Measurements from ENCODE around the gene PIK3R1. TPM values are rescaled to one million over a fixed set of nuclear protein-coding genes. Genes with fewer than 3 reads are reported as not detected.

The PIK3R1 gene
- total RNA-seq, 3 donors from 2014 or later, result 66.7 to 197 (median 74.9) TPM

DNA sequence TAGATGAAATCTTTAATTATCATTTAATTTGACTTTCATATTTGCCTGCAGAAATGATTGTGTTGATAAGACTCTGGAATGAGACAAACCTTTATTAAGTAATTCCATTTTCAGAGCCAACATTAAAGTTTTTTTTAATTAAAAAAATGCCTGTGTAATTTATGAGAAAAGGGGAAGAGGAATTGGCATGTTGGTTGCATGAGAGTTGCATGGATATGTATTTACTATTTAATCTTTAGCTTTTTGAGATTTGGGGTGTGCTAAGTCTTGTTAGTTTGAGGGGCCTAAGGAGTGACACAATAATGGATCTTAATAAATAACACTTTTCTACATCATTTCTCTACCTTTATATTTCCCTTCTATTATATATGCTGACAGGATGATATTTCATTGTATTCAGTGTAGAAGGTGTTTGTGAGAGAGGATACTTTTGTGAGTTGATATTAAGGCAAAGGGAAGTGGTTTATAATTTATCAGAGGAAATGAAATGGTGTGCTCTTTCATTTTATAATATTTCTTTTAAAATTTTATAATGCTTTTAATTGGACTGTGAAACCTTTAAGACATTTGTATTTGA is 54.9 kb downstream of the PIK3R1 start:
- no peak for DNase-seq
- H3K36me3 ChIP-seq (ENCODE audit: low read depth), result no peaks in the 10 kb centered on the region
- TF ChIP-seq, protein P1, sequence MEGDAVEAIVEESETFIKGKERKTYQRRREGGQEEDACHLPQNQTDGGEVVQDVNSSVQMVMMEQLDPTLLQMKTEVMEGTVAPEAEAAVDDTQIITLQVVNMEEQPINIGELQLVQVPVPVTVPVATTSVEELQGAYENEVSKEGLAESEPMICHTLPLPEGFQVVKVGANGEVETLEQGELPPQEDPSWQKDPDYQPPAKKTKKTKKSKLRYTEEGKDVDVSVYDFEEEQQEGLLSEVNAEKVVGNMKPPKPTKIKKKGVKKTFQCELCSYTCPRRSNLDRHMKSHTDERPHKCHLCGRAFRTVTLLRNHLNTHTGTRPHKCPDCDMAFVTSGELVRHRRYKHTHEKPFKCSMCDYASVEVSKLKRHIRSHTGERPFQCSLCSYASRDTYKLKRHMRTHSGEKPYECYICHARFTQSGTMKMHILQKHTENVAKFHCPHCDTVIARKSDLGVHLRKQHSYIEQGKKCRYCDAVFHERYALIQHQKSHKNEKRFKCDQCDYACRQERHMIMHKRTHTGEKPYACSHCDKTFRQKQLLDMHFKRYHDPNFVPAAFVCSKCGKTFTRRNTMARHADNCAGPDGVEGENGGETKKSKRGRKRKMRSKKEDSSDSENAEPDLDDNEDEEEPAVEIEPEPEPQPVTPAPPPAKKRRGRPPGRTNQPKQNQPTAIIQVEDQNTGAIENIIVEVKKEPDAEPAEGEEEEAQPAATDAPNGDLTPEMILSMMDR (IDR thresholded peaks at IDR 0.05), result no peak
- H3K4me3 ChIP-seq, result no peak overlapping the region
- intact Hi-C loops (cut with DNase I, micrococcal nuclease), result no loop called here
- no peaks in the 10 kb centered on the region for H3K9me3 ChIP-seq
- no peak for ATAC-seq
- peaks cover 34% of the 10 kb centered on the region for H3K4me1 ChIP-seq (ENCODE audit: low read depth)

DNA sequence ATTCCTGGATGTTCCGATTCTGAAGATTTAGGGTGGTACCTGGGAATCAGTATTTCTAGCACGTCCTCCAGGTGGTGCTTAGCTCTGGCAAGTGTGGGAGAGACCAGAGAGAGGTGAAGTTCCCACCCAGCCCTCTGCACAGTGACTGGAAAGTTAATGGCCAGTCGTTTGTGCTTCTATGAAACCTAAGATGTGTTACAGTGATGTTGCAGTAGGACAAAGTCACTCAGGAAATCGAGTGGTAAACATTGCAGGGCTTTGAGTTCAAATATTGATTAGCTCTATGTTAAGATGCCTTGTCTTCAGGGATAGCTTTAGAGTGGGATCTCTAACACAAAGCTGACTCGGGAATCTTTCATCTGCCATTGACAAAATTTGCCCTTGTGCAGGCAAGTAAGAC is 55.6 kb downstream of the PIK3R1 start:
- Histone ChIP-seq H3K36me3 (ENCODE audit: low read depth) (no peaks in the 10 kb centered on the region), H3K4me3 (no peak overlapping the region), H3K4me1 (ENCODE audit: low read depth) (peaks cover 28% of the 10 kb centered on the region), H3K9me3 (no peaks in the 10 kb centered on the region)
- ATAC-seq, result no peak
- intact Hi-C loops (cut with DNase I, micrococcal nuclease), result no loop called here
- TF ChIP-seq, protein P1 (IDR thresholded peaks at IDR 0.05), result no peak
- DNase-seq, result no peak

DNA sequence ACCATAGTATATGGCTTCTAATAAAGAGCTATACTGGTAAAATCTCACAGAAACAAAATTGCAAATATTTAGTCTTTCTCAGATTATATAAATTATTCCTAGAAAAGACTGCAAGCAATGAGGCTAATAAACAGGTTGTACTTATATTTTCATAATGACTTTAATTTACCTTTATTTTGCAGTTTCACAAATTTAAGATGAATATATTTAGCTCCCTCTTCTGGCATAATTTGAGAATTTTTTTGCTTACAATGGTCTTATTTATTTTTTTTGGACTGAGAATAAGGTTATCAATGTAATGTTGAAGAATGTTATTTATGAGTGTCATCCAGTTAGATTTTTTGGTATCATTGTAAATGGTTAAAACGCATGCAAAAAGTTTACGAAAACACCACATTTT is 56.7 kb downstream of the PIK3R1 start:
- H3K4me1 ChIP-seq (ENCODE audit: low read depth), result peaks cover 22% of the 10 kb centered on the region
- DNase-seq, result no peak
- intact Hi-C loops (cut with DNase I, micrococcal nuclease), result no loop called here
- no peaks in the 10 kb centered on the region for H3K9me3 ChIP-seq
- H3K36me3 ChIP-seq (ENCODE audit: low read depth), result no peaks in the 10 kb centered on the region
- ATAC-seq, result no peak
- TF ChIP-seq, protein P1 (IDR thresholded peaks at IDR 0.05), result no peak
- H3K4me3 ChIP-seq, result no peak overlapping the region

DNA sequence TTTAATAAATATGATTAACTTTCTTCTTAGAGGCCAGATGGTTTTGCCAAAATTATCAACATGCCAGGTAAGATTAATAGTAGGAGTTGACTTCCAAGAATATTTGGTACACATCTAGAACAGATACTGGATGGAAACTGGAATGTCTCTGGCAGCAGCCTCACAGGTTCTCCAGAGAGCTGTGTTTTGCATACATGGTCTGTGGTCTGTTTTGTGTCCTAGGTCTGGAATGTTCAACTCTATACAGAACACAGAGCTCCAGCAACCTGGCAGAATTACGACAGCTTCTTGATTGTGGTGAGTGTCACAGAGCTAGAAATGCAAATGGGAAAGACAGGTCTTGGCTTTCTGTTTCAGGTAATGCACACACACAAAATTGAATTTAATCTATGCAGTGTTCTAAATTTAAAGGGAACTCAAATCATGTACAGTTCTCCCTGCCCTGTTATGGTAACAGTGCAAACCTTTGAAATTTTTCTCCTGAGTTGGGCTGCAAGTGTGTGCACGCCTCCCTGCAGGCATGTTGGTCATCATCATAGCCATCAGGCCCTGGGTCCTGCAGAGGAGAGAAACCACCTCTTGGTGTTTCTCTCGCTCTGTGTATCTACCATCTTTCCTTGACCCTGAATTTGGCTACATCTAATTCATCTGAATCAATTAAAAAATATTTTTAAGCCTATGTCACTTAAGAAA is 58.3 kb downstream of the PIK3R1 start:
- DNase-seq (no peak), ATAC-seq (no peak)
- intact Hi-C loops (cut with DNase I, micrococcal nuclease), result no loop called here
- Histone ChIP-seq H3K4me1 (ENCODE audit: low read depth) (peaks cover 7% of the 10 kb centered on the region), H3K36me3 (ENCODE audit: low read depth) (no peaks in the 10 kb centered on the region), H3K9me3 (no peaks in the 10 kb centered on the region), H3K4me3 (no peak overlapping the region)
- TF ChIP-seq, protein P1 (IDR thresholded peaks at IDR 0.05), result no peak

DNA sequence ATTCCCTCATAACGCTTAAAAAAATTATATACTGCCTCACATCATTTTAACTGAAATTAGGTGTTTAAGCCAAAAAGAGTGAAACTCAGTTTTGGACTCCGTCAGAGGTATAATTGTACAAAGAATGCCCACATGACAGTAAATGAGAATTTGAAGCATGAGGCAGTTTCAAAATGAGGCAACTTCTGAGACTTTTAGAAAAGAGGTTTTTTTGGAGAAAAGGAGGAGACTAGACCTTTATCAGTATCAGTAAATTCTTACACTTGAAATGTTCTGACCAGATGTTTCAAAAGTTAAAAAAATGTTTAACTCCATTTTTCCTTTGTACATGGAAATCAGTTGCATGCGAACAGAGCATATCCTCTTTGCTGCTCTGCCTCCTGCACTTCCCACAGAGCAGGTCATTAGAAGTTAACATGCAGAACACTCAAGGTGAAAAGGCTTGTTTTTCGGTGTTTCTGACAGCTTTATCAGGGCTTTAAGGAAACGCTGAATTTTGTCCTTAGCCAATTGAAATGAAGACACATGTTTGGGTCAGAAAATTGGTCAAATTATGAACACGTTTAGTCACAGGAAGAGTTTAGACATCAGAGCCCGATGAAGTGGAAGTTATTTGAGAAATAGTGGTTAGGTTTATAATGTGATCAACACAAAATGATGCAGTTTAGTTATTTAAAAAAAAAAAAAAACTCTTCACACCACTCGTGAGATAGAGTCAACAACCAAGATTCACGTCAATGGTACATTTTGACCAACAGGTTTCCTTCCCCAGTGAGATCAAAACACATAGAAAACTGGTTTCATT is 59.5 kb downstream of the PIK3R1 start:
- Histone ChIP-seq H3K4me1 (ENCODE audit: low read depth) (peaks cover 5% of the 10 kb centered on the region), H3K36me3 (ENCODE audit: low read depth) (no peaks in the 10 kb centered on the region), H3K9me3 (no peaks in the 10 kb centered on the region), H3K4me3 (no peak overlapping the region)
- intact Hi-C loops (cut with DNase I, micrococcal nuclease), result no loop called here
- ATAC-seq (peak; percentile 19), DNase-seq (no peak)
- TF ChIP-seq, protein P1 (IDR thresholded peaks at IDR 0.05), result no peak
